AG09309 (cell line): ENCODE results near the gene TGM3.
A peak's percentile ranks its signal among the peaks of the same experiment; 100 is the strongest.

Experiments used
- DNase-seq: peaks from one replicate; pipeline ENCODE4 v3.0.0-alpha.2; 2010; ENCODE audit warnings: low read depth
- H3K4me3 ChIP-seq: 2 replicates; pipeline ENCODE4 v1.5.1; 2011; ENCODE audit warnings: mild to moderate bottlenecking, low read depth, low read length, moderate library complexity; ENCODE audit not compliant: control insufficient read depth
- CTCF ChIP-seq: IDR thresholded peaks from 2 replicates; pipeline ENCODE4 v1.5.1; 2011; ENCODE audit warnings: mild to moderate bottlenecking, low read depth, low read length, inconsistent platforms; ENCODE audit not compliant: insufficient read depth, control insufficient read depth; ENCODE audit errors: missing control alignments

Gene TGM3

GRCh38 chr20:2312876-2313275 is 17.1 kb downstream of the TGM3 start:
- no peak for DNase-seq
- no peak for TF ChIP-seq CTCF

GRCh38 chr20:2313316-2313715 is 17.5 kb downstream of the TGM3 start:
- no peak for DNase-seq
- H3K4me3 ChIP-seq = no peak overlapping the region
- TF ChIP-seq CTCF = no peak

More at GRCh38 chr20:2312876-2313275, 17.1 kb downstream of the TGM3 start:
- H3K4me3 ChIP-seq = no peak overlapping the region

- peak; percentile 75 for DNase-seq
- no peak overlapping the region for H3K4me3 ChIP-seq
- TF ChIP-seq CTCF = no peak
These were observed 19.1 kb downstream of the TGM3 start for GRCh38 chr20:2314759-2315439.

- no peak overlapping the region for H3K4me3 ChIP-seq
- no peak for TF ChIP-seq CTCF
- no peak for DNase-seq
These were observed 19.6 kb downstream of the TGM3 start for GRCh38 chr20:2315440-2315778.

DNA sequence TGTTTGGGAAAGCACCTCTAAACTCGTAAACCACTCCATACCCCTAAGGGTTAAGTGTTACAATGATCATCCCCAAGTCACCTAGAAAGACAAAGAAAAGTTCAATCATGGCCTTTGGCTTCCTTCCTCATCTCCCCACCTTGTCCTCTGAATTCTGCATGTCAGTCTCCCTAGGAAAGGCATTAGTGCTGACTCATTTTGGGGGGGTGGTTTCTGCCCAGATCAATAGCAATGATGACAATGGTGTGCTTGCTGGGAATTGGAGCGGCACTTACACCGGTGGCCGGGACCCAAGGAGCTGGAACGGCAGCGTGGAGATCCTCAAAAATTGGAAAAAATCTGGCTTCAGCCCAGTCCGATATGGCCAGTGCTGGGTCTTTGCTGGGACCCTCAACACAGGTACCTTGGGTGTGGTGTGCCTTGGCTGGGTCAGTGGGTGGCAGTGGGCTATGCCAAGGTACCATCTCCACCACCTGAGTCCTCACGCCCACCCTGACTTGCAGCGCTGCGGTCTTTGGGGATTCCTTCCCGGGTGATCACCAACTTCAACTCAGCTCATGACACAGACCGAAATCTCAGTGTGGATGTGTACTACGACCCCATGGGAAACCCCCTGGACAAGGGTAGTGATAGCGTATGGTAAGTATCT is 21.2 kb downstream of the TGM3 start:
- no peak for TF ChIP-seq CTCF

DNA sequence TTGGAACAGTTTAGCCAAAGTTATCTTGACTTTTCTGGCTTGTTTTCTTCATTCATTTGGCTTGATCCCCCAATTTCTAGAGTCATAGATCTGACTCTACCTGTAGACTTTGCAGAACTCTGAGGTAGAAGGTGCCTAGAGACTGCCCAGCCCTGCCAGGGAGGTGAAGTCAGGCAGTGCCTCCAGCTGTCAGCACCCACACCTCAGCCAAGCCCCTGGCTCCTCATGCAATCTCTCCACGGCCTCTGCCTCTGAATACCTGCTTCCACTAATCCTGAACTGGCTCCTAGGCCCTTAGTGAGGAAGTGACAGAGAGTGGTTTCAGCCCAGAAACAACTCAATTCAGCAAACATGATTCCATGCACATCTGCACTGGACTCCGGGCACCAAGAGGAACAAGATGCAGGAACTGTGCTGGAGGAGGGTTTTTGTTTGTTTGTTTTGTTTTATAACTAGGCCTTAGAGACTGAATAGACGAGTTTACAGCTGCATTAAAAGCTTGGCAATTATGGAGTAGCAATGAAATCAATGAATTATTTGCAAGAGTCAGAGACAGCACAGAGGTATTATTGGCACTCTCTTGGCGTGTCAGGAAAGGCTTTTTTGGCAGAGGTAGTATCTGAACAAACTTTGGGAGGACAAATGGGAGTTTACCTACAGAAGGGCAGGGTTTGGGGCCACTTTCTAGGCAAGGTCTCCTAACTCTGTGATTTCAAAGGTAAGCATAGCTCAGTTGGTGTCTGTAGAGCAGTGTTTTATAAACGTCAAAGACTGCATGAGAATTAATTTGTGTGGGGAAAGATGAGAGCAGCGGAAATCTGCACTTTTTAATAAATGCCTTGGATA is 25.2 kb downstream of the TGM3 start:
- H3K4me3 ChIP-seq = no peak overlapping the region
- DNase-seq = no peak
- no peak for TF ChIP-seq CTCF

More for the DNA sequence above, 21.2 kb downstream of the TGM3 start:
- DNase-seq = no peak
- no peak overlapping the region for H3K4me3 ChIP-seq
